ENCODE results near the gene PRR23B.

GRCh38 chr3:139043554-139044365 lies 23.0 kb upstream of the PRR23B start:
- TF ChIP-seq CTCF (IDR thresholded peaks at IDR 0.05) (no peak), EZH2 (IDR thresholded peaks at IDR 0.05) (no peak)

Measured in neural progenitor cell (in vitro differentiated cells).